Aorta (tissue), 5 donors: ENCODE data around the gene DFFB. TPM values are rescaled to one million over a fixed set of nuclear protein-coding genes. Genes with fewer than 3 reads are reported as not detected.

ENCODE experiments used
- ATAC-seq: fragments of 200-7000 bp; cut with Tn5 transposase; one replicate; pipeline ENCODE4 v1.9.1; 2022; ENCODE audit warnings: moderate library complexity; ENCODE audit not compliant: low FRiP score
- DNase-seq, 2 donors: peaks; one replicate each; pipeline ENCODE4 v3.0.0-alpha.2; 2020
- H3K27ac ChIP-seq, 2 donors: one replicate each; pipeline ENCODE4 v1.5.1; 2013; ENCODE audit warnings: low read length in 2 of 2, mild to moderate bottlenecking in 2 of 2, moderate library complexity in 2 of 2, control low read depth in 1 of 2, inconsistent platforms in 1 of 2, low read depth in 1 of 2
- H3K27me3 ChIP-seq, 2 donors: one replicate each; pipeline ENCODE4 v1.6.1; 2013; ENCODE audit warnings: control low read depth in 1 of 2, low read length in 1 of 2, mild to moderate bottlenecking in 1 of 2, moderate library complexity in 1 of 2; ENCODE audit not compliant: insufficient read depth in 2 of 2, control insufficient read depth in 1 of 2
- H3K36me3 ChIP-seq, 2 donors: one replicate each; pipeline ENCODE4 v1.6.1; 2013; ENCODE audit warnings: control low read depth in 1 of 2, low read length in 1 of 2, mild to moderate bottlenecking in 1 of 2; ENCODE audit not compliant: insufficient read depth in 2 of 2, control insufficient read depth in 1 of 2
- H3K4me1 ChIP-seq, 2 donors: one replicate each; pipeline ENCODE4 v1.6.1; 2013; ENCODE audit warnings: low read length in 2 of 2, control low read depth in 1 of 2, mild to moderate bottlenecking in 1 of 2, moderate library complexity in 1 of 2; ENCODE audit not compliant: insufficient read depth in 2 of 2, control insufficient read depth in 1 of 2
- H3K4me3 ChIP-seq, 2 donors: one replicate each; pipeline ENCODE4 v1.5.1; 2013; ENCODE audit warnings: low read length in 2 of 2, control low read depth in 1 of 2, mild to moderate bottlenecking in 1 of 2
- H3K9me3 ChIP-seq: one replicate; pipeline ENCODE4 v1.6.1; 2013; ENCODE audit warnings: mild to moderate bottlenecking, low read length; ENCODE audit not compliant: control insufficient read depth
- WGBS, 2 donors: extraction: QIAGEN DNeasy Blood & Tissue Kit; methylation state at CpG; one replicate each; pipeline ENCODE4 v1.1.7; 2013; 5-methylcytosine and 5-hydroxymethylcytosine counted together
- intact Hi-C, 2 donors: fragments of 100-400 bp; cut with DNase I; formaldehyde crosslinking; loops; one replicate each; pipeline versions ENCODE4 v1.14.2 to v1.15.0; 2022
- polyA plus RNA-seq, 2 donors: library from polyadenylated mRNA; stranded (reverse); fragments of 200-250 nt; gene quantifications; one replicate each; pipeline ENCODE4 v1.2.3, GENCODE V29; 2013
- total RNA-seq, 2 donors: library from RNA; stranded (reverse); fragmentation: NEBNext Ultra II Directional; extraction: Animal tissue kit (Norgen Biotek cat#: 25700); gene quantifications; one replicate each; pipeline ENCODE4 v1.2.1, GENCODE V29; 2021
- donor health status: healthy with polysubstance abuse.
- donor health status: Bipolar disorder and iron deficiency.
- donor health status: DM: no; HTN: no; CAD: no.
- donor health status: DM: no; HTN: no; CAD: no.
- donor health status: DM: yes; HTN: yes; CAD: no.

DFFB gene
- total and polyA plus RNA-seq, 4 donors: 4.3 to 10.2 (median 6.9) TPM

DNA sequence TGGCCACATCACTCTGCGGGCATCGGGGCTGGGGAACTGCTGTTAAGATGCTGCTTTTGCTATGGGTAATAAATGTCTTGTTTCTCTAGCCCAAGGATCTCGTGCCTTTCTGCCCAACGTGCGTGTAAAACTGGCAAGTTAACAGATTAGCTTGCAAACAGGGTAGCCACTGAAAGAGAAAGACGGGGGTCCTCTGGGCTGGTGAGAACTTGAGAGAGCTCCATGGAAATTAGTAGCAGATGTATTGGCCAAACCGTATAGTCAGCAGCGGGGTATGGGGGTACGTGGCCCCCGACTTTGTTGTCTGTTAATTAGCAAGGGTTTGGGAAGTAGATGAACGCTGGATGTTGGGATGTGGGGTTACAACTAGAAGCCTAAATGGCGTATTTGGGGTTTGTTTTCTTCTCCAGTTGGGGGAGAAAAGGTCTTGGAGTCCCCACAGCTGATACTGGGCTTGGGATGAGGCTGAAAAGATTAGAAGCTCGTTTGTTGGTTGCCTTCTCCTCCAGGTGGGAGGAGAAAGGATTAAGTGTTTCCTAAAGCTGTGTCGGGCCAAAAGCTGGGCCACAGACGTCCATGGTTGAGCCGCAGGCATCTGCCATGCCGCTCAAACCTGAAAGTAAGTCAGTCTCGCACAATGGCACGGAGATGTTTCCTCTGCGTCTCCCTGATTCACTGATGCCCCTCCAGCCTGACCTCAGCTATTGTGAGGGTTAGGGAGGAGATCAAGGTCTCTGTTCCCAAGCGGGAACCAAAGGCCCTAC is 75.1 kb downstream of the DFFB start:
- ATAC-seq: no peak

More for the DNA sequence above, 75.1 kb downstream of the DFFB start:
- Histone ChIP-seq H3K4me1 (no peaks in the 10 kb centered on the region), H3K27me3 (no peaks in the 10 kb centered on the region), H3K4me3 (no peak overlapping the region), H3K9me3 (peaks cover 1% of the 10 kb centered on the region), H3K27ac (no peak overlapping the region), H3K36me3 (no peaks in the 10 kb centered on the region)
- DNase-seq: no peak
- intact Hi-C loops: no loop called here
- 73 to 76% methylated on average over 21 of the region's 21 CpGs for WGBS, 2 donors

Other genes with a start within 250 kb of the DFFB start
- gene MEGF6, start 246.0 kb upstream of the DFFB start, total RNA-seq: 100 to 1,000 TPM in 1 of 2 donors, 10 to 100 TPM in 1; 91.8 to 223 TPM
- 100 to 1,000 TPM in 1 of 2 donors, 10 to 100 TPM in 1; 53.7 to 332 TPM for gene MEGF6, start 246.0 kb upstream of the DFFB start, polyA plus RNA-seq
- 10 to 100 TPM; 35.4 to 39.0 TPM for gene TPRG1L, start 232.5 kb upstream of the DFFB start, total RNA-seq
- gene TPRG1L, start 232.5 kb upstream of the DFFB start, polyA plus RNA-seq: 10 to 100 TPM; 42.0 to 51.0 TPM
- gene WRAP73, start 207.4 kb upstream of the DFFB start, total RNA-seq: 10 to 100 TPM; 10.6 to 17.4 TPM
- gene WRAP73, start 207.4 kb upstream of the DFFB start, polyA plus RNA-seq: 10 to 100 TPM in 1 of 2 donors, 1 to 10 TPM in 1; 5.8 to 27.8 TPM
- under 1 TPM in 1 of 2 donors, not detected in 1; 0.18 TPM for gene TP73, start 205.0 kb upstream of the DFFB start, total RNA-seq
- under 1 TPM in 1 of 2 donors, not detected in 1; 0.38 TPM for gene TP73, start 205.0 kb upstream of the DFFB start, polyA plus RNA-seq
- not detected for gene CCDC27, start 105.0 kb upstream of the DFFB start, total RNA-seq
- not detected for gene CCDC27, start 105.0 kb upstream of the DFFB start, polyA plus RNA-seq
- gene SMIM1, start 84.7 kb upstream of the DFFB start, total RNA-seq: 1 to 10 TPM; 5.6 to 7.5 TPM
- gene SMIM1, start 84.7 kb upstream of the DFFB start, polyA plus RNA-seq: 1 to 10 TPM; 3.9 to 6.5 TPM
- 10 to 100 TPM; 31.9 to 38.8 TPM for gene LRRC47, start 61.0 kb upstream of the DFFB start, total RNA-seq
- 10 to 100 TPM; 26.8 to 30.7 TPM for gene LRRC47, start 61.0 kb upstream of the DFFB start, polyA plus RNA-seq
- 10 to 100 TPM; 47.8 to 53.6 TPM for gene CEP104, start 265 bp upstream of the DFFB start, total RNA-seq
- gene CEP104, start 265 bp upstream of the DFFB start, polyA plus RNA-seq: 1 to 10 TPM; 8.1 to 8.5 TPM
- 10 to 100 TPM; 16.7 to 19.8 TPM for gene C1orf174, start 42.8 kb downstream of the DFFB start, total RNA-seq
- gene C1orf174, start 42.8 kb downstream of the DFFB start, polyA plus RNA-seq: 10 to 100 TPM; 12.6 to 15.6 TPM